Dedifferentiated amniotic fluid mesenchymal stem cell (primary cell): ENCODE data around the gene TCERG1L.
"Not testable (repeated sequence)": the region's sequence is repeated elsewhere in the genome, so short reads cannot be mapped to it uniquely, and the experiment has no call there.

Experiments
- DNase-seq: peaks from one replicate; pipeline ENCODE4 v3.0.0-alpha.2; 2016; ENCODE audit errors: extremely low spot score

Gene TCERG1L

DNA sequence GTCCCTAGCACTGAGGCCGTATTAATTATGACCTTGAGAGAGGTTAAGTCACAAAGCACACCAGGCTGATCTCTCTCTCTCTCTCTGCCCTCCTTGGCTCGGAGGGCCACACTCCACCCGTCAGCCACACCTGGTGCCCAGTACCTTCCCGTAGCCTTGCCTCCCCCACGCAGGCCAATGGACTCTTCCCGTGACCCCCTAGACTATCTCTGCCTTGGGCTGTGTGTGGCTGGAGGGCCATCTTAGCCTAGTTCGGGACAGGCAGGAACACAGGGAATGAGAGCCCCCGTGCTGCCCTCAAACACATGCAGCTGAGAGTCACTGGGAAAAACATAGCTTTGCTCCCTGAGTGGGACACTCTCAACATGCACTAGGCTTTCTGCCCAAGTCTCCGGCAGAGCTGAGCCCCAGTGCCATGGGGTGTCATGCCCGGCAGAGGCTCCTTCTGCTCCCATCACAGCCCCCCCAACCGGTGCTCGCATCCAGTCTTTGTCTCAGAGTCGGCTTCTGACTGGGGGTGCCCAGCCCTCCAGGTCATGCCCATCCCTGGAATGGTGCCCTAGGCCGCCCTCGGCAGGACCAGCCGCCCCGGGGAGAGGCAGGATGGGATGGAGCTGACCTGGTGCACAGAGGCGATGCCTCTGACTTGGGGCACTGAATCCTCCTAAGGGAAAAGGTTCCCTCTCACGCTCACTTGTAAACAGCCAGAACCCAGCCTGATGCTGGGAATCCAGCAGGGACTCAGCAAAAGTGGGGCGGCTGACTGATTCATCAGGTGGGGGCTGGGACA is 63.0 kb downstream of the TCERG1L start:
- DNase-seq = no peak

DNA sequence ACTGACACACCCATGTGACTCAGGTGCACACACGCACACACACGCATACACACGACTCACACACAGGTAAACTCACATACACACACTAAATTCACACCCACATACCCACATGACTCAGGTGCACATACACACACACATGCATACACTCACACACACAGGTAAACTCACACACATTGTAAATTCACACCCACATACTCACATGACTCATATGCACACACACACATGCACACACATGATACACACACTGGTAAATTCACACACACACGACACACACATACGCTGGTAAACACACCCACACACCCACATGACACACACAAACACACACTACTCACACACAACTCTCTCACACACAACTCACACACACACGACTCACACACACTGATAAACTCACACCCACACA is 63.6 kb downstream of the TCERG1L start:
- DNase-seq = no peak

DNA sequence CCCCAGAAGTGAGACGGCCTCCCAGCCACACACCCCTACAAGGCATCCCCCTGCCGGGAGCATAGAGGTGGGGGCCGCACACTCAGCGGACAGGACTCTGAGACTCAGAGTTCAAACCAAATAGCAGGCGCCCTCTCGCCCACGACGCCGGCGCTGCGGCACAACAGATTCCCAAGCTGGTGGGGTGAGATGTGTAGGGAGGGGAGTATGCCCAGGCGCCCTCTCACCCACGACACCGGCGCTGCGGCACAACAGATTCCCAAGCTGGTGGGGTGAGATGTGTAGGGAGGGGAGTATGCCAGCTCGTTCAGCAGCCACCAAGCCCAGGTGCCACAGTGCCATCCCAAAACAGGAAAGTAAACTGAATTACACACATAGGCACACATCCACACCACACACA is 64.7 kb downstream of the TCERG1L start:
- DNase-seq = no peak

DNA sequence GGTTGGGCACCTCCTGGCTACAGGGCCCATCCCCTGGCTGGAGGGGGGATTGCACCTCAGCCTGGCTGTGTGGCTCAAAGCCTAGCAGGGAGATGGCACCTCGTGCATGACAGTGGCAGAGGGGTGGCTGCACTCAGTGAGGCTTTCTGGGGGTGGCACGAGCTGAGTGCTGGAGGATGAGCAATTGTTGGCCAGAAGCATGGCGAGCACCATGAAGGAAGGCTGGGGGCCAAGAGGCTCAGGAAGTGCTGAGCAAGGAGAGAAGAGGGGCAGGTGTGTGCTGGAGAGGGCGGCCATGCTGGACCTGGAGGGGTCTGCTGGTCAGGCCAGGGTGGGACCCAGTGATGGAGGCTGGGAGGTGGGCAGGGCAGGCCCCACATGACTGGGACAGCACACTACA is 65.4 kb downstream of the TCERG1L start:
- DNase-seq = no peak

DNA sequence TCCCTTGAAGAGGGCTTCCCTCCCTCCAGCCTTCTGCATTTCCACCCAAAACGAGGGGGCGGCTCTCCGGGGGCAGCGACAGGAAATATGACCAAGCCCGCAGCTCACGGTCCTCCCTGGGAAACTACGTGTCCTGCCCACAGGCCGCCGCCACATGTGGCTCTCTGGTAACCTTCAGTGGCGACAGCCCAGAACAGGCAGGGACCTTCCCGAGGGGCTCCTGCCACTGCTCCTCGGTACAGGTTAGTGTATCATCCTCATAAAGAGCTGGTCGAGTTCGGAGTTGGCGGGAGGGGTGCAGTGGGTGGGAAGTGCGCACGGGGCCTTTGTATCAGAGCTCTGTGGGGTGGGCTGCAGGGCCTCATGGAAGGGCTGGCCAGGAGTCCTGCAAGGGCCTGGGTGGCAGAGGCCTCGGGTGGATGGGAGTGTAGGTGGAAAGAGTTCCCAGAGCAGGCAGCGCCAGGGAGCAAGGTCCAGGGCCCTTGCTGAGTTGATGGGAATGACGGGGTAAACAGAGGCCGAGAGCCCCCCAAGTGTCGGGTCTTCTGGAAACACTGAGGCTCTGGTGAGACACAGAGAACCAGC is 66.0 kb downstream of the TCERG1L start:
- DNase-seq = no peak

DNA sequence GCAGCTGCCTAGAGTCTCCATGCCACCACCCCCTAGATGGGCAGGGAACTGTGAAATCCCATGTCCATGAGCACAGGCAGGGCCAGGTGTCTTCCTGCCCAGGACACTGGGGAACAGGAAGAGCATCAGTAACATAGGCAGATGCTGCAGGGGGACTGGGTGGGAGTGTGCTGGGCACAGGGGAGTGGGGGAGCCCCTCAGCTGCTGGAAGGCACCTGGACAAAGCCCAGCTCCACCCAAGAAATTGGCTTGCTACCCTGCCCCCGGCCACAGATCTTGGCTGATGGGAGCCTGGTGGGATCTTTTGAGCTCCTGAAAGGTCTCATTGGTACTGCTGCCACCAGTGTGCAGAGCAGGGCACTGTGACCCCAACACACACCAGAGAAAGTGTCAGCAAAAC is 66.7 kb downstream of the TCERG1L start:
- DNase-seq = no peak

DNA sequence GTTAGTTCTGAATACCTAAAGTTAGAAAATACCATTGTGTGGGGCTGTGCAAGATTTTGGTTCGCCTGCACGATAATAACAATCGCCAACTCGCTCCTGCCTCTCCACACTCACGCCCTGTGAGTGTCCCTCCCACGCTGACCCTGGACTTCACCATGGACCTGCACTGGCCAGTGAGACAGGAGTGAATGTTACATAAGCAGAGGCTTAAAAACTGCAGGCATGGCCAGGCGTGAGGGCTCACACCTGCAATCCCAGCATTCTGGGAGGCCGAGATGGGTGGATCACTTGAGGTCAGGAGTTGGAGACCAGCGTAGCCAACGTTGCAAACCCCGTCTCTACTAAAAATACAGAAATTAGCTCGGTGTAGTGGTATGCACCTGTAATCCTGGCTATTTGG is 68.4 kb downstream of the TCERG1L start:
- DNase-seq = no peak

DNA sequence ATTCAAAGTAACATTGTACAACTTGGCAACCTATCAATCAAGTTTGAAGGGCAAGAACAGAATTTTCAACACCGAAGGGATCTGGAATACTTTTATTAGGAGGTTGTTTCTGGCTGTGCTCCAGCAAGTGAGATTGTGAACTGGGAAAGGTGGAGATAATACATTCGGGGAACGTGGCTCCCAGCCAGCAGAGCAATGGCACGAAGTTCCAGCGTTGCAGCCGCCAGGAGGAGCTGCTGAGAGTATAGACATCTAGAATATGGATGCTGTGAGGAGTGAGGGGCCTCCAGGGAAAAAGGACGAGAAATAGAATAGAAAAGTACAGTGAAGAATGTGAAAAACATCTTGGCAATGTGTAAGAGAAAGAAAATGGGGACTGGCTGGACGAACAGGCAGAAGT is 69.5 kb downstream of the TCERG1L start:
- no peak for DNase-seq

DNA sequence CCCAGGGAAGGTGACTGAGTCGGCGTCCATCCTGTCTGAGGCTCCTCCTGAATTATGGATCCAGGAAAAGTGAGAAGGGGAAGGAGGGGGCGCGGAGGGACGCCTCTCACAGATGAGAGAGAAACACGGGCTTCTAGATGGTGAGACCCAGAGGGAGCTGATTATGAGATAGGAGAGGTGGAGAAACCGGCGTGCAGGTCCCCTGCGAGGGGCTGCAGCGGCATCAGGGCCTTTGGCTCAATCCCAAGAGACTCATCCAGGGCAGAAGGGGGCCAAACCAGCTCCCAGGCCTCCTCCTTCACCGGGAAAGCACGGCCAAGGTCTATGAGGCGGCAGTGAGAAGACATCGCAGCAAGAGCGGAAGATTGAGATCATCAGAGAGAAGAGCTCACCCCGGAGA is 70.8 kb downstream of the TCERG1L start:
- DNase-seq = no peak

DNA sequence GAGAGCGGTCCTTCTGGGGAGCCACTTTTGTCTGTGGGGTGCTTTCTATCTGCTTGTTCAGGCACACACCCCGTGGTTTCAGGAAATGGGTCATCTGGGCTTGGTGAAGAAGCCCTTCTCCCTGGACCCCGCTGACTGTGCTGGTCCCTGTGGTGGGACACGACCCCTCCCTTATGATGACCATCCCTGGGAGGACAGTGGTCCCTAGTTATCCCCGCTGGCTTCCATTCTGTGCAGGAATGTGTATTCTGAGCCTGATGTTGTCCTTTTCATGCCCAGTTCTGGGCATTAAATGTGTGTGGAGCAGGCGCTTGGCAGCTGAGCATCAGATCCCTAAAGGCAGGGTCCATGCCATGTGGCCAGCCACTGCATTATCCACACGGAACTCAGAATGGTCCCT is 71.6 kb downstream of the TCERG1L start:
- no peak for DNase-seq

DNA sequence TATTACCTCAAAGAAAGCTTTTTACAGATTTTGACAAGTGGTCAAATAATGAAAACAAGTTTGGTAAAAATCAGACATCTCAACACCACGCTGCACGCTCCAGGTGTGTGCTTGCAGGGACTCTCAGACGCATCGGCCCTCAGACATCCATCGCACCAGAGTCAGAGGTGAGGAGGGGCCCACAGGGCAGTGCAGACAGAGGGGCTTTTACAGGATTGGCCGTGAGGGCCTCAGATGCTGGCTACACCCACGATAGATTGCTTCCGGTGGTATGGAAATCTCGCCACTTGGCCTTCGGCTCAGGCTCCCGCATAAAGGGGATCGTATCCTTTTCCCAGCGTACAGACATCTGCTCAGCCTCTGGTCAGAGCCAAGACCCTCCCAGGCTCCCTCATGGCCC is 72.1 kb downstream of the TCERG1L start:
- no peak for DNase-seq

DNA sequence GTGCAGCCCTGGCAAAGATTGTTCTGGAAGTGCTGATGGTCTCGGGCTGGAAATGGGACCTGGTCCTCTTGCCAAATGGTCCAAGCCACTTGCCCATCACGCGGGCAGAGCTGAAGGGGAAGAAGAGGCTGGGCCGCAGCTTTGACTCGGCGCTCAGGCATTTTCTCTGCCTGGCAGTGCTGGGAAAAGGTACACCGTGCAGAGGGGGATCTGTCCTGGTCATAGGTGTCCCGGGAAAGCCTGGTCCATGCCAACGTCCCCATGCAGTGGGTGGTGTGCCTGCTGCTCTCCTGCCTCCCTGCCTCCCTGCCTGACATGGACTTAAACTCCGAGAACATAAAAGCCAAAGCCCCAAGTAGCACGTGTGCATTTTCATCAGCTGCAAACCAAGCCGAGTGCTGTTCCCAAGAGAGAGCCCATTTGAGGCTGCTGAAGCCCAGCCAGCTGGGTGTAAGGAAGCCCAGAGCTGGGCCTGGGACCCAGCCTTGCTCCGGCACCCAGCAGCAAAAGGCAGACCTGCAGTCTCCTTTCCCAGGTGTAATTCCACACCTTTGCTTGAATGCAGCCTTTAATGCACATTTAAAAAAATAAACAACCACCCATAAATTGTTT is 72.7 kb downstream of the TCERG1L start:
- DNase-seq = no peak

DNA sequence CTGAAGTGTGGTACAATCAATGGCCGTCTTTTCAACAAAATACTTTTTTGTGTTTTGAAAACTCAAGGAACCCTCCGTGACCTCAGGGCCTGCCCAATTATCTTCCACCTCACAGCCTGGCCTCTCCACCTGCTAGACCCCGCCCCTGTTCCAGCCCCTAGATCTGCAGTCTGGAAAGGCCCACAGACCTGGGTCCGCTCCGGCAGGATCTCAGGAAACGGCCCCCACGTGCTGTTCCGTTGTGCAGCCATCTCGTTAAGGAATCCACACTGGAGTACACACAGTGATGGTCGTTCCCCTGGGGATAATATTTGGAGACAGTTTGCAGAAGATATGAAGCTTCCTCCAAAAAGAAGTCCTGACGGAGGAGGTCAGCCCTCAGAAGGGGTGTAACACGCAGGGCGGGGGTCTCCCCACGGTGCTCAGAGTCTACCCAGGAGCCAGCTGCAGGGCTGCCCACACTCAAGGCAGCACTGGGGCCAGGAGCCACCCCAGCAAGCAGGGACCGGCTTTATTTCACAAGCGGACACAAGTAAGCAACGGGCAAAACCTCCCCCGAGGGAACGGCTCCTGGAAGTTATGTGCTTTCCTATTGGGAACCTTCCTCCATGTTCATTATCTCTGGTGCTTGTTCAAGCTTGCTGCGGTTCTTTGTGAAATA is 73.4 kb downstream of the TCERG1L start:
- DNase-seq = no peak

DNA sequence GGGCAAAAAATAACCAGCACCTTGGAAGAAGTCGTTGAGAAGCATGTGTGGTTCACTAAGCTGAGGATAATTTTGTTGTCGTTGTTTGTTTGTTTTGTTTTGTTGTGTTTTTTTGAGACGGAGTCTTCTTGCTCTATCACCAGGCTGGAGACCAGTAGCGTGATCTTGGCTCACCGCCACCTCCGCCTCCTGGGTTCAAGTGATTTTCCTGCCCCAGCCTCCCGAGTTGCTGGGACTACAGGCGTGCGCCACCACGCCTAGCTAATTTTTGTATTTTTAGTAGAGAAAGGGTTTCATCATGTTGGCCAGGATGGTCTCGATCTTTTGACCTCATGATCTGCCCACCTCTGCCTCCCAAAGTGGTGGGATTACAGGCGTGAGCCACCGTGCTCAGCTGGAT is 76.9 kb downstream of the TCERG1L start:
- not testable (repeated sequence) for DNase-seq

DNA sequence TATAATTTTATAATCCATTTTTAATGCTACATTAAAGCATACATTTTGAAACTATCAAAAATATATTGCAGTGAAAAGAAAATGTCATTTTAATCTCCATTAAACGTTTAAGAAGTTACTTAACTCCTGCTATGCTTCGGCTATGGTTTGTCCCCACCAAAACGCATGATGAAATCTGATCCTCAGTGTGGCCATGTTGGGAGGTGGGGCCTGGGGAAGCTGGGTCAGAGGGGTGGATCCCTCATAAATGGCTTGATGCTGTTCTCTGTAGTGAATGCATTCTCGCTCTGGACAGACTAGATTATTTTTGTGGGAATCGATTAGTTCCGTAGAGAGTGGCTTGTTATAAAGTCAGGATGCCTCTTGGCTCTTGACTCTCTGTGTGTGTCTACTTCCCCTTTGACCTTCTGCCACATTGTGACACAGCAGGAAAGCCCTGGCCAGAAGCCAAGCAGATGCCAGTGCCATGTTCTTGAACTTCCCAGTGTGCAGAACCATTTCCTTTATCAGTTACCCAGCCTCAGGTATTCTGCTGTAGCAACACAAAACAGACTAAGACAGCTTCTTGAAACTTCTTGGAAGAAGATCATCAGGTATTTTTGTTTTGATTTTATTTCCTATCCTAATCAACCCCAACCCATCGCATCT is 77.8 kb downstream of the TCERG1L start:
- no peak for DNase-seq

DNA sequence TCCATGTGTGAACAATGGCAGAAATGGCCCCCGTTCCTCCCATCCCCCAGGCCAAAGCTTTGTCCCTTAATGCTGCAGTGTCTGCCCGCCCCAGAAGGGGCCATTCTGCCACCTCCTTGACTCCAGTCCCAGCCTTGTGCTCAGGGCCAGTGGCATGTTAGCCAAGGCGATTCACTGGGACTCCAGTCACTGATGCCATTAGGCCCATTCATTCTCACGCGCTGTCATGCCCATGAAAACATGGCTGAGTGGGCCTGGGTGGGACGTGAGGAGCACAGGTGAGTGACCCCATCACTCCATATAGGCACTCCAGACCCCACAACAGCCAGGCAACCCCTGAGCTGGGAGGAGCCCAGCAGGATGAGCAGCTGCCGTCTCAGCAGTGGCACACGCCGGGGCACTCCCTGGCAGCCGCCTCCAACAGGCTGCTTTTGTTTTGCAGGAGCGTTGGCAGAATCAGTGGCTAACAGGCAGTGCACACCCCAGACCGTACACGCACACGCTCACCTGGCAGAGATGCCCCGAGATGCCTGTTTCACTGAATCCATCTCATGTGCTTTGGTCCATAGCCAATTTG is 79.5 kb downstream of the TCERG1L start:
- DNase-seq = no peak

DNA sequence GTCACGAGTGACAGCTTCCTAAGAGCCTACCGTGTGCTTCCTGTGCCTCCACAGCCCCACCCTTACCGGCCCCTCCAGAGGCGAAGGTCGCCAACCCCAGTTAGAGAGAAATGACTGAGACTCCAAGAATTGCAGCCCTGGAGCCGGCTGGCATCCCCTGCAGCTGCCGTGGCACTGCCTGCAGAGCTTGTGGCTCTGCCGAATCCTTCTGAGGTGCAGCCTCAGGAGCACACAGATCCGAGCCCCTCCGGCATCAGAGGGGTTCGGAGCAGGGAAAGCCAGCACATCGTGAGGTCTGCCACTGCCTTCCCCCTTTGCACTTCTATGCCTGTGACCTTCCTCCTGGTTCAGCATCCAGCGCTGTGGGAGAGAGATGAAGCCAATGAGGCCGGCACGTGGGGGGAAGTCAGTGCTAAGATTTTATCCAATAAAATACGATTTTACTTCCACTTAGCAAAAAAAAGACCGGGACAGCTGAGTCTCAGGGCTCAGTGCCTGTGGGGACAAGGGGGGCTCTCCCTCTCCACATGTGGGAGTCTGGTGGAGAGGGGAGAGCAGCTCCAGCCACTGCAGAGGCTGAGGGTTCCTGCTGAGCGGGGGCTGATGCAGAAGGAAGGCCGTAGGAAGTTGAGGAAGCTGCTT is 80.1 kb downstream of the TCERG1L start:
- DNase-seq = no peak

DNA sequence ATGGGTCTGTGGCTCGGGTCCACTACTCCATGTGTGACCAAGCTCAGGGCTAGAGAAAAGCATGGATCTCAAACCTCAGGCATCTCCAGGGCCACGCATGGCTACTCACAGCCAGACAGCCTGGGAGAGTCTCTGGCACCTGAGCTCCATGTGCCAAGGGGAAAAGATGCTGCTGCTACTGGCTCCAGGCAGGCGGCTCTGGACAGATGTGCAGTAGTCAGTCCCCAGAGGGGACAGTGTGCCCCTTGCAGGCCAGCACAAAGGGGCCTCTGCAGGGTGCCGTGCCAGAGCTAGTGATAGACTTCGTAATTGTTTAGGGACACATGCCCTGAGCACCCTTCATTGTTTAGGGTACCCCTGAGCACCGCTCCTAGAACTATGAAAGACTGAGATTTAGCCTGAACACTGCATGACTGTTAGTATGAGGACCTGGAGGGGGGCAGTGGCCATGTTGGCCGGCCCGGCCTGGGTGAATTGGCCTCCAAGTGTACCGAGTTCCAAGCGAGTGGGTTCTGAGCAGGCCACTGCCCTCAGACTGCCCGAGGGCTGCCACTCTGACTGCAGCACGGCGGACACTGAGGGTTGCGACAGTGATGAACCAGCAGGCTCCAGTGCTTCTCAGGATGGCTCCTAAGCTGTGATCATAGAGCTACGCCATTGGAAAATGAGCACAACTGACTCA is 80.7 kb downstream of the TCERG1L start:
- no peak for DNase-seq

DNA sequence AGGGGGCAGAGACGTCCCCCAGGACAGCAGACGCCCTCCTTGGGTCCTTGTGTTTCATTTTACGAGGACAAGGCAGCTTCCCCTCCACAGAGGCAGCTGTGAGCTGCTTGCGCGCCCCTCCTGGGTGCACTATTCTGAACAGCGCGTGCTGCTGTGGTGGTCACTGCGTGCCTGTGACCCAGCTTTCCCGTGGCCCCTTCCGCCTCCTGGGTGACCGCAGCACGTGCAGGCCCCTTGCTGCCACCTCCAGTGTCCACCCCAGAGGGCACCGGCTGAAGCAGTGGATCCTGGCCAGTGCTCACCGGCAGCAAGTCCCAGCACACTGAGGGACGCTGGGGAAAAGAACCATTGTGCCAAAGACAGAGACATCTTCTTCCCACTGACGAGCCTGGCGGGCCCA is 81.4 kb downstream of the TCERG1L start:
- no peak for DNase-seq

DNA sequence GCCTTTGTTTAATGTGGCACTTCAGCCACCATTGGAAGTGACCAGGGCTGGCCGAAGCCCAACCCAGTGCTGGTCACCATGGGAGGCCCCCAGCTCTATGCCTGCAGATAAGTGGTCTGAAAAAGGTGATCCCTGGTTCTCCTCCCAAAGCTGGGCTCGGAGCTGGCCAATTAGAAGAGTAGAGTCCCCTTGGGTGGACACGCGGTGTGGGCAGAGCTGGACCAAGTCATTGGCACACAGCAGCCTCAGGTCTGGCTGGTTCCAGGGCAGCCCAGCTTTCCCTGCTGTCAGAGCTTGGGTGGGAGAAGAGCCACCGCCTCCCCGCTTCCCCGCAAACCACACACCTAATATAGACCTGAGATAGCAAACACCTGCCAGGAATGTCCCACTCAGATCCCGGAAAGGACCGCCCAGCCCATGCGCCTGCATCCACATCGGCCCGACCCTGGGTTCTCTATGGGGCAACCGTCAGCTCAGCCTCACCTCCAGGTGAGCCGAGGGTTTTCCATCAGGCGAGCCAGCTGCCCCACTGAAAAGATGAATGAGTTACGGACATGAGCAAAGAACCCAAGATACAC is 84.3 kb downstream of the TCERG1L start:
- DNase-seq = no peak
